Breast epithelium (tissue), 4 donors: Measurements from ENCODE around the gene C19orf47. TPM values are rescaled to one million over a fixed set of nuclear protein-coding genes. Genes with fewer than 3 reads are reported as not detected.

Experiments used
- DNase-seq, 2 donors: peaks; one replicate each; pipeline ENCODE4 v3.0.0-alpha.2; 2019; ENCODE audit warnings: low spot score in 2 of 2
- H3K27ac ChIP-seq, 2 donors: fragments of 200-600 bp; sonication (generic) in 1 of 2; one replicate each; pipeline ENCODE4 v1.5.1; 2016 to 2019; ENCODE audit warnings: mild to moderate bottlenecking in 1 of 2
- H3K27me3 ChIP-seq, 2 donors: fragments of 200-600 bp; sonication (generic) in 1 of 2; one replicate each; pipeline versions ENCODE4 v1.5.1 to v1.6.0; 2017 to 2019; ENCODE audit warnings: control low read depth in 1 of 2, mild to moderate bottlenecking in 1 of 2
- H3K36me3 ChIP-seq: fragments of 200-600 bp; one replicate; pipeline ENCODE4 v1.5.1; 2019
- H3K4me1 ChIP-seq, 2 donors: fragments of 200-600 bp; sonication (generic); one replicate each; pipeline ENCODE4 v1.5.1; 2016 to 2019; ENCODE audit warnings: control low read depth in 1 of 2
- H3K4me3 ChIP-seq, 3 donors: fragments of 200-600 bp; sonication (generic); 1 replicate in 2 of 3; 2 replicates in 1 of 3; pipeline ENCODE4 v1.5.1; 2016 to 2019; ENCODE audit warnings: mild to moderate bottlenecking in 3 of 3, moderate library complexity in 2 of 3
- H3K9me3 ChIP-seq, 2 donors: fragments of 200-600 bp; sonication (generic) in 1 of 2; one replicate each; pipeline ENCODE4 v1.5.1; 2016 to 2019; ENCODE audit warnings: control low read depth in 1 of 2
- POLR2A ChIP-seq: fragments of 450-650 bp; IDR thresholded peaks from one replicate; pipeline ENCODE4 v1.6.1; 2016; ENCODE audit warnings: antibody characterized with exemption, mild to moderate bottlenecking, moderate library complexity
- POLR2AphosphoS5 ChIP-seq, 3 donors: sonication (generic); formaldehyde crosslinking; IDR thresholded peaks; one replicate each; pipeline ENCODE4 v1.6.1; 2017; ENCODE audit warnings: antibody characterized with exemption in 3 of 3
- intact Hi-C: fragments of 100-400 bp; cut with DNase I; formaldehyde crosslinking; loops from one replicate; pipeline ENCODE4 v1.15.1; 2023; ENCODE audit warnings: low total_unique reads
- total RNA-seq, 3 donors: library from RNA; depleted of rRNA; stranded (reverse); fragments of >200 nt; gene quantifications; one replicate each; pipeline ENCODE4 v1.1.0, GENCODE V29; 2016
- TF ChIP-seq, protein P1 (sequence below), 3 donors: fragments of 450-650 bp; IDR thresholded peaks; one replicate each; pipeline ENCODE4 v1.5.1; 2016 to 2017; ENCODE audit warnings: antibody characterized with exemption in 3 of 3, mild to moderate bottlenecking in 3 of 3, moderate library complexity in 3 of 3

Gene C19orf47
- total RNA-seq, 3 donors from 2014 or later, result 6.7 to 13.0 (median 10.2) TPM

DNA sequence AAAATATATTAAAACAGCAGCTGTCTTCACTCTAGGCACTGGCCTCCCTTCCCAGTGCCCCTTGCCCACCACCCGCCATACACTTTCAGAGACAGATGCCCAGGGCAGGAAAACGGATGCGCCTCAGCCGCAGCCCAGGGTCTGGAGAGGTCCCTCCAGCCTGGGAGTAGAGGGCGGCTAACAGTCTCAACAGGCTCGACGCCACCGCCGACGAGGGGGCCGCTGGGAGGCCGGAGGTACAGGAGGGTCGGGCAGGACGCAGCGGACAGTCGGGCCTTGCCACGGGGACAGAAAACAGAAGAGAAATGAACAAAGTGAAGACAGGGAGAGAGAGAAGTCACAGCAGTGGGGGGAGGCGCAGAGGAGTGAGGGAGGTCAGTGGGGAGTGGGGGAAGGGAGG lies 27.1 kb downstream of the C19orf47 start:
- TF ChIP-seq, protein P1, sequence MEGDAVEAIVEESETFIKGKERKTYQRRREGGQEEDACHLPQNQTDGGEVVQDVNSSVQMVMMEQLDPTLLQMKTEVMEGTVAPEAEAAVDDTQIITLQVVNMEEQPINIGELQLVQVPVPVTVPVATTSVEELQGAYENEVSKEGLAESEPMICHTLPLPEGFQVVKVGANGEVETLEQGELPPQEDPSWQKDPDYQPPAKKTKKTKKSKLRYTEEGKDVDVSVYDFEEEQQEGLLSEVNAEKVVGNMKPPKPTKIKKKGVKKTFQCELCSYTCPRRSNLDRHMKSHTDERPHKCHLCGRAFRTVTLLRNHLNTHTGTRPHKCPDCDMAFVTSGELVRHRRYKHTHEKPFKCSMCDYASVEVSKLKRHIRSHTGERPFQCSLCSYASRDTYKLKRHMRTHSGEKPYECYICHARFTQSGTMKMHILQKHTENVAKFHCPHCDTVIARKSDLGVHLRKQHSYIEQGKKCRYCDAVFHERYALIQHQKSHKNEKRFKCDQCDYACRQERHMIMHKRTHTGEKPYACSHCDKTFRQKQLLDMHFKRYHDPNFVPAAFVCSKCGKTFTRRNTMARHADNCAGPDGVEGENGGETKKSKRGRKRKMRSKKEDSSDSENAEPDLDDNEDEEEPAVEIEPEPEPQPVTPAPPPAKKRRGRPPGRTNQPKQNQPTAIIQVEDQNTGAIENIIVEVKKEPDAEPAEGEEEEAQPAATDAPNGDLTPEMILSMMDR (IDR thresholded peaks at IDR 0.05), result no peak
- no peak for TF ChIP-seq POLR2A
- TF ChIP-seq POLR2AphosphoS5 (IDR thresholded peaks at IDR 0.05), result no peak
- Histone ChIP-seq H3K36me3 (peaks cover 16% of the 10 kb centered on the region), H3K9me3 (no peaks in the 10 kb centered on the region), H3K4me1 (peaks cover 0 to 7% of the 10 kb centered on the region in 2 donors), H3K27me3 (no peaks in the 10 kb centered on the region), H3K4me3 (no peak overlapping the region), H3K27ac (no peak overlapping the region)
- no peak for DNase-seq
- intact Hi-C loops, result no loop called here

DNA sequence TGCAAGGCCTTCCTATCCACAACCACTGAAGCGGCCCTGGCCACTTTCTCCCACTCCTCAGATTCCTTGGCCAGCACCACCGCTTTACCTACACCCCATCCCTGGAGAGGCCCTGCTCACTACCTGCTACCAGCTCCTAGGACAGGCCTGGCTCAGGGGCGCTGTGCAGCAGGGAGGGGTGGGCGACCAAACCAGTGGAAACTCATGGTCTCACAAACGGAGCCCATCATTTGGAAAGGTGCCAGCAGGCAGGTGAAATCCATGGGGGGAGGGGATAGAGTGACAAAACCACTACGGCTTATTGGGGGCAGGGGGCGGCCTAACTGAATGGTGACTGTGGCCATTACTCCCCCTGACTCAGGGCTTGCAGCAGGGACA lies 27.6 kb downstream of the C19orf47 start:
- DNase-seq, result no peak
- TF ChIP-seq POLR2AphosphoS5 (IDR thresholded peaks at IDR 0.05), result no peak
- TF ChIP-seq, protein P1 (IDR thresholded peaks at IDR 0.05), result no peak
- TF ChIP-seq POLR2A, result no peak
- Histone ChIP-seq H3K27ac (no peak overlapping the region), H3K4me3 (no peak overlapping the region), H3K9me3 (no peaks in the 10 kb centered on the region), H3K36me3 (peaks cover 11% of the 10 kb centered on the region), H3K27me3 (no peaks in the 10 kb centered on the region), H3K4me1 (peaks cover 0 to 7% of the 10 kb centered on the region in 2 donors)
- intact Hi-C loops, result no loop called here

DNA sequence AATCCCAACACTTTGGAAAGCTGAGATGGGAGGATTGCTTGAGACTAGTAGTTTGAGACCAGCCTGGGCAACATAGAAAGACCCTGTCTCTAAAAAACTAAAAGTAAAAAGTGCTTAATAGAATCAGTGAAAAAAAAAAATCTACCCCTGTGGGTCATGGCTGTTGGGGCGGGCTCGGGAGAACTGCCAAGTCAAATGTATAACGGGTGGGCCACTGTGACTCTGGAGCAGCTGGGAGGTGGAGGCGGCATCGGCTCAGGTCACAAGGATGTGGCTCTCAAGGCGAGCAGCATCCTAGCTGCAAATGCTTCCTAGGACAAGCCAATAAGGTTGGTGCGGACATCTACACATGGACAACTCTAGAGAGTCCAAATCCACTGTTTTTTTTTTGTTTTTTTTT lies 30.9 kb downstream of the C19orf47 start:
- Histone ChIP-seq H3K4me3 (no peak overlapping the region), H3K9me3 (no peaks in the 10 kb centered on the region), H3K27me3 (no peaks in the 10 kb centered on the region), H3K36me3 (peaks cover 11% of the 10 kb centered on the region), H3K4me1 (no peaks in the 10 kb centered on the region), H3K27ac (no peak overlapping the region)
- no peak for TF ChIP-seq POLR2A
- TF ChIP-seq, protein P1 (IDR thresholded peaks at IDR 0.05), result no peak
- TF ChIP-seq POLR2AphosphoS5 (IDR thresholded peaks at IDR 0.05), result no peak
- no peak for DNase-seq
- intact Hi-C loops, result loop anchor here (10.0 kb wide), 1 partner anchor 737 kb away; no protein-coding TSS in a partner anchor

- H3K36me3 ChIP-seq, result peaks cover 2% of the 10 kb centered on the region
- H3K27me3 ChIP-seq, result no peaks in the 10 kb centered on the region
- H3K27ac ChIP-seq, result no peak overlapping the region
- H3K4me3 ChIP-seq, result no peak overlapping the region
- intact Hi-C loops, result loop anchor here (10.0 kb wide), 1 partner anchor 739 kb away; no protein-coding TSS in a partner anchor
- no peaks in the 10 kb centered on the region for H3K9me3 ChIP-seq
- DNase-seq, result no peak
- no peaks in the 10 kb centered on the region for H3K4me1 ChIP-seq
- TF ChIP-seq, protein P1 (IDR thresholded peaks at IDR 0.05), result no peak
- TF ChIP-seq POLR2AphosphoS5 (IDR thresholded peaks at IDR 0.05), result no peak
- TF ChIP-seq POLR2A, result no peak
These were observed 32.3 kb downstream of the C19orf47 start for GRCh38 chr19:40315812-40316470.

DNA sequence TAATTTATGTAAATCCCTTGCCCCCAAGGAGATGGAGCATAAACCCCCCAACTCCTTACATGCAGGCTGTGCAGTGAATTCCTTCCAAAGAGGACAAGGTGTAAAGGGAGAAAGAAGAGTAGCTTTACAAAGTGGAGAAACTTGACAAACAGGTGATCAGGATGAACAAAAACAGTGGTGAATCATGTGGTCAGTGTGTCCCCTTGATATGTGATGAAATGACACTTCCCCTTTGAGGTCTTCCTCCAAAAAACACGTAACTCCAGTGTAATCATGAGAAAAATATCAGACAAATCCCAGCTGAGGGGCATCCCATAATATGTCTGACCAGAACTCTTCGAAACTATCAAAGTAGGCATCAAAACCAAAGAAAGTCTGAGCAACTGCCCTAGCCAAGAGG lies 33.5 kb downstream of the C19orf47 start:
- intact Hi-C loops, result loop anchor here (10.0 kb wide), 1 partner anchor 740 kb away; no protein-coding TSS in a partner anchor
- H3K36me3 ChIP-seq, result no peaks in the 10 kb centered on the region
- TF ChIP-seq POLR2AphosphoS5 (IDR thresholded peaks at IDR 0.05) (no peak), POLR2A (no peak)
- TF ChIP-seq, protein P1 (IDR thresholded peaks at IDR 0.05), result no peak

More for the DNA sequence above, 33.5 kb downstream of the C19orf47 start:
- Histone ChIP-seq H3K27me3 (no peaks in the 10 kb centered on the region), H3K27ac (no peak overlapping the region), H3K9me3 (no peaks in the 10 kb centered on the region), H3K4me1 (no peaks in the 10 kb centered on the region), H3K4me3 (no peak overlapping the region)
- DNase-seq, result no peak
